Iris pigment epithelial cell (primary cell): ENCODE data around the gene SNX14.
A peak's percentile ranks its signal among the peaks of the same experiment; 100 is the strongest.

ENCODE experiments used
- DNase-seq: peaks from one replicate; pipeline ENCODE4 v3.0.0-alpha.2; 2011; ENCODE audit warnings: low read depth

The SNX14 gene

GRCh38 chr6:85593438-85594196 lies at the start of gene SNX14:
SNX14 (minus strand) TSS chr6:85593858; CDS start chr6:85593718, 140 bp downstream.
- peak; percentile 97 for DNase-seq

- peak; percentile 98 for DNase-seq
Observed at GRCh38 chr6:85642774-85643536, 49.3 kb upstream of the SNX14 start, which contains the start of gene SYNCRIP. SYNCRIP (minus strand) TSS chr6:85642886; CDS start chr6:85641439, 1,447 bp downstream.

GRCh38 chr6:85641897-85642773 lies 48.5 kb upstream of the SNX14 start:
- DNase-seq, result peak; percentile 64

GRCh38 chr6:85641522-85641896 lies 47.9 kb upstream of the SNX14 start:
- peak; percentile 6 for DNase-seq

GRCh38 chr6:85640821-85641220 lies 47.2 kb upstream of the SNX14 start:
- peak; percentile 9 for DNase-seq

- no peak for DNase-seq
Observed at GRCh38 chr6:85637579-85637978, 43.9 kb upstream of the SNX14 start.

- no peak for DNase-seq
Observed at GRCh38 chr6:85632164-85632942, 38.7 kb upstream of the SNX14 start.

- DNase-seq, result peak; percentile 15
Observed at GRCh38 chr6:85631117-85631516, 37.5 kb upstream of the SNX14 start.

GRCh38 chr6:85628353-85628752 lies 34.7 kb upstream of the SNX14 start:
- no peak for DNase-seq

- peak; percentile 61 for DNase-seq
Observed at GRCh38 chr6:85620308-85620707, 26.6 kb upstream of the SNX14 start.

- no peak for DNase-seq
Observed at GRCh38 chr6:85614780-85615179, 21.1 kb upstream of the SNX14 start.

- no peak for DNase-seq
Observed at GRCh38 chr6:85612690-85613474, 19.2 kb upstream of the SNX14 start.

GRCh38 chr6:85610182-85610895 lies 16.7 kb upstream of the SNX14 start:
- DNase-seq, result no peak

- DNase-seq, result no peak
Observed at GRCh38 chr6:85602100-85602499, 8.4 kb upstream of the SNX14 start.

- no peak for DNase-seq
Observed at GRCh38 chr6:85600713-85601313, 7.2 kb upstream of the SNX14 start.

- peak; percentile 39 for DNase-seq
Observed at GRCh38 chr6:85594197-85594930, 706 bp upstream of the SNX14 start.

- no peak for DNase-seq
Observed at GRCh38 chr6:85592033-85592432, 1.6 kb downstream of the SNX14 start.

- DNase-seq, result no peak
Observed at GRCh38 chr6:85591207-85591606, 2.5 kb downstream of the SNX14 start.

GRCh38 chr6:85585741-85586140 lies 7.9 kb downstream of the SNX14 start:
- DNase-seq, result peak; percentile 52
